HEK293 (cell line): ENCODE measurements around the gene RABIF.

Experiments
- YY2 ChIP-seq: fragments of 450-650 bp; formaldehyde crosslinking; IDR thresholded peaks from 2 replicates; pipeline ENCODE4 v1.5.1; 2016; ENCODE audit warnings: missing biosample characterization, missing genetic modification characterization
- ZNF341 ChIP-seq: fragments of 450-650 bp; formaldehyde crosslinking; IDR thresholded peaks from 2 replicates; pipeline ENCODE4; 2016; ENCODE audit warnings: low read depth, missing biosample characterization, missing genetic modification characterization
- TF ChIP-seq, protein P1 (sequence below): fragments of 450-650 bp; formaldehyde crosslinking; IDR thresholded peaks from 2 replicates; pipeline ENCODE4 v1.5.1; 2016; ENCODE audit warnings: missing biosample characterization, missing genetic modification characterization
- TF ChIP-seq, protein P2 (sequence below): fragments of 450-650 bp; formaldehyde crosslinking; IDR thresholded peaks from 2 replicates; pipeline ENCODE4 v1.5.1; 2017; ENCODE audit warnings: missing biosample characterization, missing genetic modification characterization

DNA sequence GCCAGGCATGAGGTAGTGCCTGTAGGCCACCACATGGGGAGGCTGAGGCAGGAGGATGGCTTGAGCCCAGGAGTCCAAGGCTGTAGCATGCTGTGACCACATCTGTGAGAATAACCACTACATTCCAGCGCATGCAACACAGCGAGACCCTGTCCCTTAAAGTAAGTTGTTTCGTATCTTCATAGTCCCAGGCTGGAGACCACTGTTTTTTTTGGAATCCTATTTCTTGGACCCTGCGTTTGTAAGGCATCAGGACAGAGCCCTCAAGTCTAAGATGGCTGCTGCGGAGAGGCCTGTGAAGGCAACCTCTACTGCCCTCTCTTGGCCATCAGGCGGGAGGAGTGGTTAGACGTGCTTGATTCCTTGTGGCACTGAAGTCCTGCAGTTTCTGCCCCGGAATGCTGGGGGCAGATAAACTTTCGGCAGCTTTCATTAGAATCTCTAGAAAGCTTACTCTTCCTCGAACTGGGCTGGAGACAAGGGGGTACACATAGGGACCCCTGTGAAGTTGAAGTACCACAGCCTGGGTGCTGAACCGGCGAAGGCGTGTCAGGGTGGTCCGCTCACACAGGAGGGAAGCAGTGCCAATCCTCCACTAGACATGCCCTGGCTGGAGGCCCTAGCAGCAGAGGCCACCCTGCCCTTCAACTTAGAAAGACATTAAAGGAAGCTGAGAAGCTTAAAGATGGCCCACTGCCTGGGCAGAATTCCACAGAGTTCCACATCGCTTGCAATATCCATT is 36.6 kb downstream of the RABIF start:
- TF ChIP-seq, protein P1, sequence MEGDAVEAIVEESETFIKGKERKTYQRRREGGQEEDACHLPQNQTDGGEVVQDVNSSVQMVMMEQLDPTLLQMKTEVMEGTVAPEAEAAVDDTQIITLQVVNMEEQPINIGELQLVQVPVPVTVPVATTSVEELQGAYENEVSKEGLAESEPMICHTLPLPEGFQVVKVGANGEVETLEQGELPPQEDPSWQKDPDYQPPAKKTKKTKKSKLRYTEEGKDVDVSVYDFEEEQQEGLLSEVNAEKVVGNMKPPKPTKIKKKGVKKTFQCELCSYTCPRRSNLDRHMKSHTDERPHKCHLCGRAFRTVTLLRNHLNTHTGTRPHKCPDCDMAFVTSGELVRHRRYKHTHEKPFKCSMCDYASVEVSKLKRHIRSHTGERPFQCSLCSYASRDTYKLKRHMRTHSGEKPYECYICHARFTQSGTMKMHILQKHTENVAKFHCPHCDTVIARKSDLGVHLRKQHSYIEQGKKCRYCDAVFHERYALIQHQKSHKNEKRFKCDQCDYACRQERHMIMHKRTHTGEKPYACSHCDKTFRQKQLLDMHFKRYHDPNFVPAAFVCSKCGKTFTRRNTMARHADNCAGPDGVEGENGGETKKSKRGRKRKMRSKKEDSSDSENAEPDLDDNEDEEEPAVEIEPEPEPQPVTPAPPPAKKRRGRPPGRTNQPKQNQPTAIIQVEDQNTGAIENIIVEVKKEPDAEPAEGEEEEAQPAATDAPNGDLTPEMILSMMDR = peak; percentile 54; the same call in 1 of the 2 replicates
- TF ChIP-seq, protein P2, sequence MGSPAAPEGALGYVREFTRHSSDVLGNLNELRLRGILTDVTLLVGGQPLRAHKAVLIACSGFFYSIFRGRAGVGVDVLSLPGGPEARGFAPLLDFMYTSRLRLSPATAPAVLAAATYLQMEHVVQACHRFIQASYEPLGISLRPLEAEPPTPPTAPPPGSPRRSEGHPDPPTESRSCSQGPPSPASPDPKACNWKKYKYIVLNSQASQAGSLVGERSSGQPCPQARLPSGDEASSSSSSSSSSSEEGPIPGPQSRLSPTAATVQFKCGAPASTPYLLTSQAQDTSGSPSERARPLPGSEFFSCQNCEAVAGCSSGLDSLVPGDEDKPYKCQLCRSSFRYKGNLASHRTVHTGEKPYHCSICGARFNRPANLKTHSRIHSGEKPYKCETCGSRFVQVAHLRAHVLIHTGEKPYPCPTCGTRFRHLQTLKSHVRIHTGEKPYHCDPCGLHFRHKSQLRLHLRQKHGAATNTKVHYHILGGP = no peak
- TF ChIP-seq YY2 (tag by site-specific recombination) (no peak), ZNF341 (no peak)
